HG03558 (cell line): ENCODE data around the gene NFYB.
A peak's percentile ranks its signal among the peaks of the same experiment; 100 is the strongest.
"Not testable (repeated sequence)": the region's sequence is repeated elsewhere in the genome, so short reads cannot be mapped to it uniquely, and the experiment has no call there.

ENCODE experiments used
- ATAC-seq: cut with Tn5 transposase; IDR thresholded peaks from one replicate; pipeline ENCODE4 v1.9.1; 2021; ENCODE audit warnings: moderate number of reproducible peaks; ENCODE audit not compliant: unreplicated experiment; ENCODE audit errors: extremely low read depth

The NFYB gene

GRCh38 chr12:104163631-104164030 is 25.6 kb upstream of the NFYB start:
- no peak for ATAC-seq

DNA sequence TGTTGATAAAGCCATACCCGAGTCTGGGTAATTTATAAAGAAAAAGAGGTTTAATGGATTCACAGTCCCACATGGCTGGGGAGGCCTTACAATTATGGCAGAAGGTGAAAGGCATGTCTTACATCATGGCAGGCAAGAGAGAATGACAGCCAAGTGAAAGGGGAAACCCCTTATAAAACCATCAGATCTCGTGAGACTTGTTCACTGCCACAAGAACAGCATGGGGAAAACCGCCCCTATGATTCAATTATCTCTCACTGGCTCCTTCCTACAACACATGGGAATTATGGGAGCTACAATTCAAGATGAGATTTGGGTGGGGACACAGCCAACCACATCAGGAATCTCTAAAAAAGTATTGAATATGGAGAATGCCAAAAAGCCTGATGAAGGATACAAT is 25.0 kb upstream of the NFYB start:
- ATAC-seq: not testable (repeated sequence)

GRCh38 chr12:104155711-104156555 is 17.9 kb upstream of the NFYB start:
- no peak for ATAC-seq

- no peak for ATAC-seq
These were observed 16.8 kb upstream of the NFYB start for GRCh38 chr12:104154806-104155205.

DNA sequence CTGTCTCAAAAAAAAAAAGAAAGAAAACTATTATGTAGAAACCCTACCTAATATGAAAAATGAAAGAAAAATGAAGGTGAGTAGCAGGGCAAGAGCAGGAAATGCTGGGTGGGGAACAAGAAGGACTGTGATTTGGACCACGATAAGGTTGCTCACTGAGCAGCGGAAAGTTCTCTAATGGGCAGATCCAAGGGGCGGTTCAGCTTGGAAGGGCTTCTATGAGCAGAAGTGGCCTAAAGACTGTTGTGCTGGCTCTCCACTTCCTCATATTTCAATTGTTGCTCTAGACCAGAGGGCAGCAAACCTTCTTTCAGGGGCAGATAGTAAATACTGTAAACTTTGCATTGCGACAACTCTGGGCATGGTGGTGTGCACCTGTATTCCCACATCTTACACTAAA is 16.3 kb upstream of the NFYB start:
- no peak for ATAC-seq

DNA sequence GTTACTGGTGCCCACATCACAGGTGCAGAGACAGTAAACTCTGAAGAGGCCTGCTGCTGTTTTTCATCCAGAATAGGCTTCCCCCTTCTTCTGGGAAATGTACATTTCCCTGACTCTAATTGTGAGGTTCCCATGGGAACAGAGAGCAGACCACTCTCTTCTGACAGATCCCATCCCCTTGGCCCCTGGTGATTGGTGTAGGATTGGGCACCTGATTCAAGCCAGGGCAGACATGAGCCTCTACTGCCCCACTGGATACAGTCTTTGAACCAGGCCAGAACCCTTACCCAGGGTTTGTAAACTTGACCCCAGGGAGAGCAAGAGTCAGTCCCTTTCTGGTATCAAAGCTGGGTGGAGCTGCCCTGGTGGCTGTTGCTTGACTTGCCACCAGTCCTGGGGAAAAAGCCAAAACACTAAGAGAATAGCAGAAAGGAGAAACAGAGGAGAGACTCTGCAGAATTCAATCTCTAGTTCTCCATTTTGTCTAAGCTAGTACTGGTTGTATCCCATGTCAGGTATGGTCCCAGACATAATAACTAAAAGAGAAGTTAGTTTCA is 14.8 kb upstream of the NFYB start:
- ATAC-seq: no peak

DNA sequence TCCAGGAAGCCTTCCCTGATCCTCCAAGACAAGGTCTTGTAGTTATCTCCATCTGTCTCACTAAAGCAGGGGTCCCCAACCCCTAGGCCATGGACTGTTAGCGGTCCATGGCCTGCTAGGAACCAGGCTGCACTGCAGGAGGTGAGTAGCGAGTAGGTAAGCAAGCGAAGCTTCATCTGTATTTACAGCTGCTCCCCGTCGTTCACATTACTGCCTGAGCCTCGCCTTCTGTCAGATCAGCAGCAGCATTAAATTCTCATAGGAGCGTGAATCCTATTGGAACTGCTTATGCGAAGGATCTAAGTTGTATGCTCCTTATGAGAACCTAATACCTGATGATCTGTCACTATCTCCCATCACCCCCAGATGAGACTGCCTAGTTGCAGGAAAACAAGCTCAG is 12.4 kb upstream of the NFYB start:
- no peak for ATAC-seq

- no peak for ATAC-seq
These were observed 9.3 kb upstream of the NFYB start for GRCh38 chr12:104147346-104147745.

GRCh38 chr12:104143918-104144317 is 5.9 kb upstream of the NFYB start:
- no peak for ATAC-seq

DNA sequence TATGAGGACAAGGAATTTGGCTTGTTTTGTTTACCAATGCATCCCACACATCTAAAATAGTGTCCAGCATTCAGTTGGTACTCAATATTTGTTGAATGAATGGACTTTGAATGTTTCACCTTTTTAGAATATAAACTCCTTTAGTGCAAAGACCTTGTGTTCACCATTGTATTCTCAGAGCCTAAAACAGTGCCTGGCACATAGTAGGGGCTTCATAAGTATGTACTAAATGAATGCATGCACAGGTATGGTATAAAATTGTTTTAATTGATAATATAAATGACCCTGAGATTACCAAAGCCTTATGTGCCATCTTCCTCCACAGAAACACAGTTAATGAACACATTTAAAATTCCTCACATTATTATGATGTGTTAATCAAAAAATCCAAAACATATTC is 5.0 kb upstream of the NFYB start:
- no peak for ATAC-seq

- no peak for ATAC-seq
These were observed 4.5 kb upstream of the NFYB start for GRCh38 chr12:104142543-104142942.

DNA sequence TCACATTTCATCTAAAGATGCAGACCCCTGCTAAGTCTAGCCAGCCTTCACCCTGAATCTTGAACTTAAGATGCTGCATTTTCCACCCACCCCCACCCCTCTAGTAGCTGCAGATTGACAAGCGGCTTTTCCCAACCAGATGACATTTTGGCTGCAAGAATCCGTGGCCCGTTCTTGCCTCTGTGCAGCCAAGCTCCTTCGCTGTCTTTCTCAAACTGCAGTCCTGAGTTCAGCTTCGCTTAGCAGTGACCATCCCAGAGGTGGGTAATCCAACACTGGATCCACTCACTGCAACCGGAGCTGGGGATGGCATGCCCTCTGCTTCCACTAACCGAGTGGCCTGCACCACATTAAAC is 765 bp upstream of the NFYB start:
- no peak for ATAC-seq

DNA sequence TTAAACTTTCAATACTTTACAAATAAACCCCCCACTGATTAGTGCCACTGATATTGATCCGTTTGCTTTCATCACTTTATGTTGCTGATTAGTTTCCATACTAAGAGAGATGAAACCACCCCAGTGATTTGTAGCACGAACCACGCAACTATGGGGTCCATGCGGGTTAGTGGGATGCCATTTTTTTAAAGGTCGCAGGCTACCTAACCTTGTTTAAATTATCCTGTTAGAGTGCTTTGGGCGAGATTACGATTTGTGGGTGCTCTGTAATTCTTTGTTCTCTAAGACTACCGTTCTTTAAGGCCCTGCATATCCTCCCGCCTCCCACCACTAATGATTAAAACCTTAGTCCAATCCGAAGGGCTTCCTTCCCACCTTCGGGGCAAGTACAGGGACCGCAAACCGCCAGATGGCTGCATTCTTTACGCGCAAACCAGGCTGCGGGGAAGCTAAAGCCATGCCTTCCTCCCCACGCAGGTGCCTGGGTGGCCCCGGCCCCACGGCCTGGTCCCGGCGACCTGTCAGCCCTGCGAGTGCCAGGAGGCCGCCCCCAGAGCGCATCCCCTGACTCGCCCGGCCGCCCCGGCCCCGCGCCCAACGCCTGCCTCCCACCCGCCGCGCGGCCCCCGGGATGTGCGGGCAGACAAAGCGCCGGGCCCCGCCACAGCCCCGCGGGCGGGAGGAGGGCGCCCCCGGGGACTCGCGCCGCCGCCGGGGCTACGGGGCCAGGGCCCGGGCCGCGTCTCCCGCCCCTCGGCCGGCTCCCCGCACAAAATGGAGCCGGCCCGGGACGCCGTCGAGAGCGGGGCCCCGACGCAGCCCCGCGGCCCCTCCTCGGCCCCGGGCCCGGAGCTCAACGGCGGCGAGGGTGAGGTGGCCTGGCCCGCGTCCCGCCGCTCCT is 759 bp downstream of the NFYB start:
- peak; percentile 12 for ATAC-seq

- no peak for ATAC-seq
These were observed 1.4 kb downstream of the NFYB start for GRCh38 chr12:104136577-104136976.

DNA sequence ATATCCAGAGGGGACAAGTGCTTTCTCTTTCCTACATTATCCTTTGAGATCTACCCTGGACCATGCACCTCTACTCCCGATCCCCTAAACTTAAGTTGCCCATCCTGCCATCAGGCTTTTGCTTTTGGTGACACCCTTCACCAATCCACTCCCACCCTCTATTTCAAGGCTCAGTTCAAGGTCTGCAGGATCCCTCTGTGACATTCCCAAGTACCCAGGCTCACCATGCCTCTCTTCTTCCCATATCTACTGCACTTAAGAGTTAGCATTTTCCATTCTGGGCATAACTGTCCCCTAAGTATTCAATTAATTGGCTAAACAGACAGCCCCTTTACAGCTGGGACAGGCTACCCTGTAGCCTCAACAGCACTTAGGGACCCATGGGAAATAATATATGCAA is 3.1 kb downstream of the NFYB start:
- ATAC-seq: no peak

DNA sequence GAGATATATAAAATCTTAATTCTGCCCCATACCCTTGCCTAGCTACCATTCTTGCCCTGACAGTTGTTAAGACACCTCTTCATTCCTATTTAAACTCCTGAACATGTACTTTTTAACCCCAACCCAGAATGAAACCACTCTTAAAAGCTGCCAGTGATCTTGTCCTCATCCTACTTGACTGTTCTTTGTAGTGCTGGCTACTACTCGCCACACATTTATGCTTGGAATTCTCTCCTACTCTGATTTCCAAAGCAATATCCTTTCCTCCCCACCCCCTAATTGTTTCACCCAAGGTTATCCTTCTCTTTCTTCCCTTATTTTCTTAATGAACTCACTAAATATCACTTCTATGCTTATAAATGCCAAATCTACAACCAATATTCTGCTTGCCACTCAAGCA is 4.1 kb downstream of the NFYB start:
- ATAC-seq: no peak

DNA sequence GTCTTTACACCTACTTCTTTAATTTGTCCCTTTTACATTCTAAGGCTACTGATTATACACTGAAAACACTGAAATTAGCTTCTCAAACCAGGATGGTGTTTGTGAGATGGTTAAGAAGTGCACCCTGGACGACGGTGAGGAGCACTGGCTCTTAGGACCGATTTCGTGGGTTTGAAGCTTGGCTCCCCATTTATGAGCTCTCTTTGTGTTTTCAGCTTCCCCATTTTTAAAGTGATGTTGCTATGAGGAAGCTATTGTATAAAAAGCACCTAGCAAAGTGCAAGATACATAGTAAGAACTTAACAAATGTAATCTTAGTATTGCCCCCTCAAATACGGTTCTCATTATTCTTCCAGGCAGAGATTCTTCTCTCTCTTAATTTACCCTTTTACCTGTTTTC is 4.7 kb downstream of the NFYB start:
- ATAC-seq: no peak

DNA sequence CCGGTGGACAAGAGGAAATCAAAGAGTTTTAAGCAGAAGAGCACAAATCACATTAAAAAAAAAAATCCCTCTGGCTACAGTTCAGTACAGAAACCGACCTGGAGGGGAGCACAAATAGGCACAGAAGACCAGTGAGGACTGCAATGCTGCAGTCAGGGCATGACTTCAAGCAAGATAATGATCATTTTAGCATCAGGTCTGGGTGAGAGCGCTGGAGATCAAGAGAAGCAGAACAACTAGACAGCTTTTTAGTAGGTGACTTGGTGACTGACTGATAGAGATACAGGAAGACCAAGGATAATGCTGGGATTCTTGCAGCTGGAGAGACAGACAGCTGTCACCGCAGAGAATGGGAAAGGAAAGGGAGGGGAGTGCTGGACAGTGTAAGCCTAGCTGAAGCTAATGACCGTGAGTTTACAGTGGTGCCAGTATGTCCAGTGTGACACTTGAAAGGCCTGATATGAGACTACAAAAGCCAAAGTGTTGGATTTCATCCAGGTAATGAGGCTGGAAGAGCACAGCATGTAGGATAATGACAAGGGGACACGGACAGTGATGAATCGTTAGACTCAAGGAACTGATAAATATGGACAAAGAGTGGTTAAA is 5.6 kb downstream of the NFYB start:
- ATAC-seq: no peak

DNA sequence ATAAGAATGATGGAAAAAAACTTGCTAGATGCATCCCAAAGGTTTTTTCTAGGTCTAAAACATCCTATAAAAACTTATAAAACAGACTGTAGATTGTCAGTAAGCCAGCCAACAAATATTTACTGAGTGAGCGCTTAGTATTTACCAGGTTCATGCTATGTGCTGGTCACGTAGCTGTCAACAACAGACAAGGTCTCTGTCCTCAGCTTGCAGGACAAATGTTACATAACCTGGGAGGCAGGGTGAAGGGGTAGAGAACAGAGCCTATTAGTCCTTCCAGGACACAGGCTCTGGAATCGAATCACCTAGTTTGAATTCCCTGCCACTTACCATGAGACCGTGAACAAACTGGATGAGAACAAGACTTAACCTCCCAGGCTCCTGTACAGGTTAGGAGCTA is 6.4 kb downstream of the NFYB start:
- ATAC-seq: no peak

DNA sequence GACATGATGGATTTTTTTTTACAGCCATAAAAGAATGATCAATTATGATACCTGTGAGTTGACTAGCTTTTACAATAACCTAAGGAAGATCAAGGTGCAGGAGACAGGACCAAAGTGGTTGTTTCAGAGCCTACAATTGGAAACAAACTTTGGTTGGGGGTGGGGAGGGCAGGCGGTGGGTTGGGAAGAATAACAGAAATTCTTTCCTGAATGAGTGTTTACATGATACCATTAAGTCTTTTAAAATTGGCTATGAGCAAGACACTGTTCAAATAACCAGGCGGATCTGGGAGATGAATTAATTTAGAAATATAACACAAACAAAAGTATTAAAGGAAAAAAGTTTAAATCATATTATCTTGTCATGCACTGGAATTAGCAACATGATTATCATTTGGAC is 7.2 kb downstream of the NFYB start:
- no peak for ATAC-seq

DNA sequence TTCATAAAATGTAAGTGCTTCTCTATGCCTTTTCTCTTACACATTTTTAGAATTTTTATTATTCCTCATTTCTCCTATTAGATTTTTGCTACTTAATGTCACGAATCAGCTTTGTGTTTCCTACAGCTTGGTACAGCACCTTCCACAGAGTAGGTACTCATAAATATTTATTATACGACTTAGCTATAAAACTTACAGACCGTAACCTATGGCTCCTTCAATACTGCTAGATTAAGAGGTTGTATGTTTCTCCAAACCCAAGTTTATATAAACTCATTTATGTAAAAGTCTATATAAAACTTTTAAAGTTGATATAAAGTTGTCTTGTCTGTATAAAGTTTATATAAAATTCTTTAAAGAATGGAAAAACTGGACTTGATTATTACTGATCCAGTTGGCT is 11.5 kb downstream of the NFYB start:
- ATAC-seq: no peak
